ENCODE results near the gene PCDHB1.

GRCh38 chr5:141101059-141101458 is 49.9 kb downstream of the PCDHB1 start:
- TF ChIP-seq, protein P1, sequence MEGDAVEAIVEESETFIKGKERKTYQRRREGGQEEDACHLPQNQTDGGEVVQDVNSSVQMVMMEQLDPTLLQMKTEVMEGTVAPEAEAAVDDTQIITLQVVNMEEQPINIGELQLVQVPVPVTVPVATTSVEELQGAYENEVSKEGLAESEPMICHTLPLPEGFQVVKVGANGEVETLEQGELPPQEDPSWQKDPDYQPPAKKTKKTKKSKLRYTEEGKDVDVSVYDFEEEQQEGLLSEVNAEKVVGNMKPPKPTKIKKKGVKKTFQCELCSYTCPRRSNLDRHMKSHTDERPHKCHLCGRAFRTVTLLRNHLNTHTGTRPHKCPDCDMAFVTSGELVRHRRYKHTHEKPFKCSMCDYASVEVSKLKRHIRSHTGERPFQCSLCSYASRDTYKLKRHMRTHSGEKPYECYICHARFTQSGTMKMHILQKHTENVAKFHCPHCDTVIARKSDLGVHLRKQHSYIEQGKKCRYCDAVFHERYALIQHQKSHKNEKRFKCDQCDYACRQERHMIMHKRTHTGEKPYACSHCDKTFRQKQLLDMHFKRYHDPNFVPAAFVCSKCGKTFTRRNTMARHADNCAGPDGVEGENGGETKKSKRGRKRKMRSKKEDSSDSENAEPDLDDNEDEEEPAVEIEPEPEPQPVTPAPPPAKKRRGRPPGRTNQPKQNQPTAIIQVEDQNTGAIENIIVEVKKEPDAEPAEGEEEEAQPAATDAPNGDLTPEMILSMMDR (conservative IDR thresholded peaks at IDR 0.05; ENCODE audit: low read depth, low read length) = no peak
- TF ChIP-seq EZH2 (IDR thresholded peaks at IDR 0.05; ENCODE audit: borderline replicate concordance, low read depth, low read length, poor library complexity, severe bottlenecking) = no peak

Data from A673 (cell line).